Astrocyte (in vitro differentiated cells and primary cell): ENCODE measurements around the gene KCNMA1. TPM values are rescaled to one million over a fixed set of nuclear protein-coding genes. Genes with fewer than 3 reads are reported as not detected.
"Not testable (repeated sequence)": the region's sequence is repeated elsewhere in the genome, so short reads cannot be mapped to it uniquely, and the experiment has no call there.

Source experiments
- DNase-seq: peaks from one replicate; pipeline ENCODE4 v3.0.0-alpha.2; 2010; ENCODE audit warnings: low read depth
- FAIRE-seq: peaks from 2 replicates; lab custom pipeline; 2011; peaks lifted over from hg19 to GRCh38; lab: Jason Lieb, UNC
- H2AFZ ChIP-seq: 2 replicates; pipeline ENCODE4 v1.6.0; 2012; ENCODE audit warnings: low read depth, low read length, inconsistent platforms
- H3K27ac ChIP-seq: 2 replicates; pipeline ENCODE4 v1.5.1; 2011; ENCODE audit warnings: low read depth, low read length, inconsistent platforms
- H3K27me3 ChIP-seq: 2 replicates; pipeline ENCODE4 v1.6.0; 2011; ENCODE audit warnings: low read length, inconsistent platforms; ENCODE audit not compliant: insufficient read depth
- H3K36me3 ChIP-seq: 2 replicates; pipeline ENCODE4 v1.5.1; 2011; ENCODE audit warnings: low read length, inconsistent platforms; ENCODE audit not compliant: insufficient read depth
- H3K4me1 ChIP-seq: 2 replicates; pipeline ENCODE4 v1.5.1; 2011; ENCODE audit warnings: low read length, inconsistent platforms; ENCODE audit not compliant: insufficient read depth
- H3K4me2 ChIP-seq: 2 replicates; pipeline ENCODE4 v1.6.0; 2012; ENCODE audit warnings: low read length, inconsistent platforms
- H3K4me3 ChIP-seq: 2 replicates; pipeline ENCODE4 v1.5.1; 2011; ENCODE audit warnings: low read depth, mild to moderate bottlenecking, low read length, inconsistent platforms; ENCODE audit not compliant: insufficient read depth
- H3K79me2 ChIP-seq: 2 replicates; pipeline ENCODE4 v1.6.0; 2012; ENCODE audit warnings: mild to moderate bottlenecking, low read length, inconsistent platforms; ENCODE audit not compliant: insufficient read depth
- H3K9ac ChIP-seq: 2 replicates; pipeline ENCODE4 v1.6.0; 2012; ENCODE audit warnings: mild to moderate bottlenecking, low read length, inconsistent platforms
- H3K9me3 ChIP-seq: 2 replicates; pipeline ENCODE4 v1.5.1; 2012; ENCODE audit warnings: low read depth, mild to moderate bottlenecking, low read length, inconsistent platforms; ENCODE audit not compliant: insufficient read depth
- H4K20me1 ChIP-seq: 2 replicates; pipeline ENCODE4 v1.6.0; 2012; ENCODE audit warnings: low read length, inconsistent platforms; ENCODE audit not compliant: insufficient read depth
- H3K27ac Mint-ChIP-seq: one replicate; pipeline ENCODE4 v1.8.0; 2021; ENCODE audit warnings: mild to moderate bottlenecking, mixed read lengths; ENCODE audit not compliant: unreplicated experiment
- H3K27me3 Mint-ChIP-seq: one replicate; pipeline ENCODE4 v1.8.0; 2021; ENCODE audit warnings: low read depth, mixed read lengths; ENCODE audit not compliant: unreplicated experiment
- H3K36me3 Mint-ChIP-seq: one replicate; pipeline ENCODE4 v1.8.0; 2021; ENCODE audit warnings: low read depth, mixed read lengths; ENCODE audit not compliant: unreplicated experiment
- H3K4me1 Mint-ChIP-seq: one replicate; pipeline ENCODE4 v1.8.0; 2021; ENCODE audit warnings: low read depth, mixed read lengths; ENCODE audit not compliant: unreplicated experiment
- H3K4me3 Mint-ChIP-seq: one replicate; pipeline ENCODE4 v1.8.0; 2021; ENCODE audit warnings: mild to moderate bottlenecking, moderate library complexity, mixed read lengths; ENCODE audit not compliant: unreplicated experiment
- H3K9me3 Mint-ChIP-seq: one replicate; pipeline ENCODE4 v1.8.0; 2021; ENCODE audit warnings: mild to moderate bottlenecking, mixed read lengths; ENCODE audit not compliant: unreplicated experiment
- CTCF ChIP-seq: IDR thresholded peaks from 2 replicates; pipeline ENCODE4 v1.5.1; 2011; ENCODE audit warnings: low read depth, mild to moderate bottlenecking, inconsistent platforms, low read length, moderate library complexity; ENCODE audit not compliant: insufficient read depth
- EZH2 ChIP-seq: IDR thresholded peaks from 2 replicates; pipeline ENCODE4 v1.6.1; 2012; ENCODE audit warnings: mild to moderate bottlenecking, low read length, inconsistent platforms; ENCODE audit not compliant: insufficient read depth
- total RNA-seq: library from RNA; stranded (reverse); gene quantifications from 2 replicates; pipeline ENCODE4 v1.2.1, GENCODE V29; 2021

The KCNMA1 gene
- total RNA-seq, 1 donor from 2014 or later, result 45.8 TPM

GRCh38 chr10:77347052-77347451 lies 290.6 kb downstream of the KCNMA1 start:
- H3K4me1 Mint-ChIP-seq, result peaks cover 36% of the 10 kb centered on the region
- peaks cover 4% of the 10 kb centered on the region for H3K36me3 Mint-ChIP-seq
- H4K20me1 ChIP-seq, result no peaks in the 10 kb centered on the region
- H3K9ac ChIP-seq, result no peak overlapping the region
- H3K4me3 ChIP-seq, result no peak overlapping the region
- no peaks in the 10 kb centered on the region for H3K9me3 ChIP-seq
- no peak overlapping the region for H3K4me2 ChIP-seq
- H3K27ac Mint-ChIP-seq, result no peak overlapping the region
- peaks cover 38% of the 10 kb centered on the region for H3K4me1 ChIP-seq
- no peak overlapping the region for H3K4me3 Mint-ChIP-seq
- DNase-seq, result no peak
- H3K79me2 ChIP-seq, result no peaks in the 10 kb centered on the region
- H3K27me3 ChIP-seq, result no peaks in the 10 kb centered on the region
- peaks cover 1% of the 10 kb centered on the region for H3K9me3 Mint-ChIP-seq
- no peak for FAIRE-seq
- no peaks in the 10 kb centered on the region for H3K27me3 Mint-ChIP-seq
- no peak overlapping the region for H2AFZ ChIP-seq
- no peak for TF ChIP-seq CTCF
- no peak for TF ChIP-seq EZH2
- H3K27ac ChIP-seq, result no peak overlapping the region
- H3K36me3 ChIP-seq, result no peaks in the 10 kb centered on the region

GRCh38 chr10:77341055-77341454 lies 296.6 kb downstream of the KCNMA1 start:
- no peaks in the 10 kb centered on the region for H3K27me3 ChIP-seq
- no peak for DNase-seq
- H4K20me1 ChIP-seq, result no peaks in the 10 kb centered on the region
- H3K4me1 ChIP-seq, result no peaks in the 10 kb centered on the region
- peaks cover 5% of the 10 kb centered on the region for H3K9me3 ChIP-seq
- Mint-ChIP-seq H3K27ac (no peak overlapping the region), H3K9me3 (peaks cover 4% of the 10 kb centered on the region), H3K4me3 (no peak overlapping the region), H3K27me3 (peaks cover 2% of the 10 kb centered on the region), H3K4me1 (peaks cover 8% of the 10 kb centered on the region), H3K36me3 (peaks cover 12% of the 10 kb centered on the region)
- H3K79me2 ChIP-seq, result no peaks in the 10 kb centered on the region
- TF ChIP-seq CTCF (no peak), EZH2 (no peak)
- H3K4me2 ChIP-seq, result no peak overlapping the region
- no peaks in the 10 kb centered on the region for H3K36me3 ChIP-seq
- no peak overlapping the region for H2AFZ ChIP-seq
- H3K27ac ChIP-seq, result no peak overlapping the region
- H3K4me3 ChIP-seq, result no peak overlapping the region
- no peak for FAIRE-seq
- H3K9ac ChIP-seq, result no peak overlapping the region

- DNase-seq, H3K9me3 Mint-ChIP-seq, H3K27me3 ChIP-seq, FAIRE-seq, H3K4me1 Mint-ChIP-seq, H3K4me1 ChIP-seq, H2AFZ ChIP-seq, H3K4me3 Mint-ChIP-seq, H3K27ac Mint-ChIP-seq, H4K20me1 ChIP-seq, H3K27ac ChIP-seq, H3K27me3 Mint-ChIP-seq, H3K79me2 ChIP-seq, H3K36me3 ChIP-seq, H3K9me3 ChIP-seq, H3K4me3 ChIP-seq, H3K4me2 ChIP-seq, H3K9ac ChIP-seq: not testable (repeated sequence)
- H3K36me3 Mint-ChIP-seq, result peaks cover 12% of the 10 kb centered on the region
Measured at GRCh38 chr10:77339872-77340271, 297.7 kb downstream of the KCNMA1 start.
